ENCODE measurements around the gene TNK1. TPM values are rescaled to one million over a fixed set of nuclear protein-coding genes. Genes with fewer than 3 reads are reported as not detected.
"Not testable (repeated sequence)": the region's sequence is repeated elsewhere in the genome, so short reads cannot be mapped to it uniquely, and the experiment has no call there.

TNK1 gene
- 0.62 and 0.67 TPM in 2 replicates for total RNA-seq (2014; rRNA removed; shearing (Covaris generic))

DNA sequence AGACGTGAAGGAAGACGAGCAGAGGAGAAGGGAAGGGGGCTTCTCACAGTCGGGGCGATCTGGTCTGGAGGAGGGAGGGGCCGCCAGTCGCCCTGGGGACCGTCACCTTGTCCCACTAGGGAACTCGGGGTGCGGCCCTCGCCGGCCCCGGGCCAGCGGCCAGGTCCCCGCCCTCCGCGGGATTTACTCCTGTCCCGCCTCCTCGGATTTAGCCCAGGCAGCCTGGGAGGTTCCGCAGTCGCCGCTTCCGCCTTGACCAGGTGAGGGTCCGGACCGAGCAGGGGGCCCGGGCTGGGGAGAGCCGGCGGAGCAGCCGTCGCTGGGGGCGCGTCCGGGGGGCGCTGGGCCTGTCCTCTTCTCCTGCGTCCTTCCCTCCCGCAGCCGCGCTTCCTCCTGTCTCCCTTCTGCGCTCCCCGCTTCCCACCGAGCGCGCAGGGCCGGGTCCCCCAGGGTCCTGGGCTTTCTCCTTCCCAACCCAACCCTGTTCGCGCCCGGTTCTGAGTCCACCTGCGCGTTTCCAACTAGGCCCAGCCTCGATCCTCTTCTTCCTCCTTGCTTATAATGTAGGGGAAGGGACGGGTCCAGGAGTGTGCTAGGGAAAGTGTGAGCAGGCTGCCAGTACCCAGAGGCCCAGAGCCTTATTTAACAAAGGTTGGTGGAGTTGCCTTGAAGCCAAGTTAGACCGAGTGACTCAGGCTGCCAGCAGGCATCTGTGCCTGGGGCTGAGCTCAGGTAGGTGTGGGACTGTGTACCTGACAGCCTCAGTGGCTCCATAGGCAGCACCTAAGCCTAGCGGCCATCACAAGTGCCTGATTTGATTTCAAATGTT, at the start of gene TNK1:
Gene TNK1, plus strand, starts transcription at position 235 of the 829 bp plus-strand sequence. CDS start 1,838 bp downstream, outside the sequence.
- no peak for DNase-seq (ENCODE audit: low read depth)

DNA sequence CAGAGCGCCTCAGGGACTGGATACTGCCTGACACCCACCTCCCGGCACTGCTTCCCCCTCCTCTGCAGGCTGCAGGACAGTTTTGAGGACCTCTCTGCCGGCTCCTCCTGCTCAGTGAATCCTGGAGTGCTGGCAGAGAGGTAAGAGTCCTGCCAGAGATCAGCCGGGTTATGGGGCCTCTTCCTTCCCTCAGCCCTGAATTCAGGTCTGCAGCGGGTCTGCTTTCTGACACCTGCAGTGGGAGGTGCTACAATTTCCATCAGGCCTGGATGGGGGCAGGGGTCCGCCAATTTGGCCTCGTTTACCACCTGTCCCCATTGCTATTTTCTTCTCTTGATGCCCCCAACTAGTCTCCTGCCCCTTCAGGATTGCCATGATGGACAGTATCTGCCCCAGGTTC, 48.8 kb upstream of the TNK1 start:
- DNase-seq (ENCODE audit: low read depth) = no peak

DNA sequence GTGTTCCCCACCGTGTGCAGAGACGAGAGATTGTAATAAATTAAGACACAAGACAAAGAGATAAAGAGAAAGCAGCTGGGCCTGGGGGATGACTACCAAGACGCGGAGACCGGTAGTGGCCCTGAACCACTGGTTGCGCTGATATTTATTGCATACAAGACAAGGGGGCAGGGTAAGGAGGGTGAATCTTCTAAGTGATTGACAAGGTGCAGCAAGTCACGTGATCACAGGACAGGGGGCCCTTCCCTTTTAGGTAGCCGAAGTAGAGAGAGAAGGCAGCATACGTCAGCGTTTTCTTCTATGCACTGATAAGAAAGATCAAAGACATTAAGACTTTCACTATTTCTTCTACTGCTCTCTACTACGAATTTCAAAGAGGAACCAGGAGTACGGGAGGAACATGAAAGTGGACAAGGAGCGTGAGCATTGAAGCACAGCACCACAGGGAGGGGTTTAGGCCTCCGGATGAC, 48.3 kb upstream of the TNK1 start:
- not testable (repeated sequence) for DNase-seq (ENCODE audit: low read depth)

DNA sequence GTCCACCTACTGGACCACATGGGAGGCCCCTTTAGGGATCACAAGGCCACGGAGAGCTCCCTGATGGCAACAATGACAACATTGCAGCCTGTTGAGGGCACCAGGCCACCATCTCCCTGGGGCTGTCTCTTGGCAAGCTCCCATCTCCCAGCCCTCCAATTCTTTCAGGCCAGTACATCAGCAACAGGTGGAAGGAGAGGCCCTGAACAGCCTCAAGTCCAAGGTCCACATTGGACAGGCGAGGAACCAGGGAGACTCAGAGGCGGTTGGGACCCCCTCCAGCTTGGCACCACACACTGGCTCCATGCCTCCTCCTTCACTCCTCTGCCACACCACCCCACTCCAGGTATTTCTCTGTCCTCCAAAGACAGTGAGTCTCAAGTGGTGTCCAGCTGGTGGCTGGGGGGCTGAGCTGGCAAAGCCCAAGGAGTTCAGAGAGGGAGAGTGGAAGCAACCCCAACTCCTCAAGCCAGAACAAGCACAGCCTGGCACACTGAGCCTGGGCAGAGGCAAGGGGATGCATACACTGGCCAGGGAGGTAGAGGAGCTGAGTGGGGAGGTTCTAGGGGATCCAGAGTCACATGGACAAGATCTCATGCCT, 45.9 kb upstream of the TNK1 start:
- no peak for DNase-seq (ENCODE audit: low read depth)

DNA sequence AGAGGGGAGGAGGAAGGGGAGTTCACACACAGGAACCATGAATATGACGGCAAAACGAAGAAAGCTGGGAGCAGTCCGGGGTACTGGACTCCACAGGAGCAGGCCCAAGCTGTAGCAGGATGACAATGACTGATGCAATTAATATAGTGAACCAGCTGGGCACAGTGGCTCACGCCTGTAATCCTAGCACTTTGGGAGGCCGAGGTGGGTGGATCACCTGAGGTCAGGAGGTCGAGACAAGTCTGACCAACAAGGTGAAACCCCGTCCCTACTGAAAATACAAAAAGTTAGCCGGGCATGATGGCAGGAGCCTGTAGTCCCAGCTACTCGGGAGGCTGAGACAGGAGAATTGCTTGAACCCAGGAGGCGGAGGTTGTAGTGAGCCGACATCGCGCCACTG, 45.1 kb upstream of the TNK1 start:
- not testable (repeated sequence) for DNase-seq (ENCODE audit: low read depth)

DNA sequence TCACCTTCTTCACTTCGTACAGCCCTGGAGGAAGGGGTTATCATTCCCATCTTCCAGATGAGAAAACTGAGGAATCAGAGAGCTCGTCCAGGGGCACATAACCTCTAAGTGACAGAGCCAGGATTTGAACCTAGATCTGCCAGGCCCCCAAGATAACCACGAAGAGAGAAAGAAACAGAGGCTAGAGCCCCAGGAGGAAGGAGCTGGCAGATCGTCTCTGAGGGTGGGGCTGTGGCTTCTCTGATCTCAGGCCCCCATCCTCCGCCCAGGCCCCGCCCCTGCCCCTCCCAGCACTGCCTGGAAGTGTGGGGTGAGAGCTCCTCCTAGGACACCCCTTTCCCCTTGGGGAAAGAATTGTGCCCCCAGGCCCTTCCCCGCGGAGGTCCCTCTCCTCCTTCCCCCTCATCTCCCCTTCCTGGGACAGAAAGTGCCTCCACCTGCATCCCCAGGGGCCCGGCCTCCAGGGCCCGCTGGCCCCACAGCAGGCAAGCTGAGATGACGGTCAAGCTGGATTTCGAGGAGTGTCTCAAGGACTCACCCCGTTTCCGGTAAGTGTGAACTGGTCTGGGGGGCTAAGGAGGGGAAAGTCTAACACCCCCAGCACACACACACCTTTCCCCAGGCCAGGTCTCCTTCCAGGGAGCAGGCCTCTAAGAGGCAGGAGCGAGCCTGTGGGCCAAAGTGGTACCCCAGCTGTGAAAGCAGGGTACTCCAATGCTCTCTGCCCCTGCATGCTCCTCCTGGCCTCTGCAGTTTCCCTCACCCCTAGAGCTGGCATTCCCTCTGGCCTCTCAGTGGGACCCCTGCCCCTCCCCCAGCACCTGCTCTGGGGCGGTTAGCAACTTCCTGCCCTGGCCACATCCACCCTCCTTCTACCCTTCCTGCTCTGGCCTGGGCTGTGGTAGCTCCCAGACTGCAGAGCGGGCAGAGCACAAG, 44.4 kb upstream of the TNK1 start, which contains the start of gene ACAP1:
Gene ACAP1, plus strand, starts transcription at position 290 of the 936 bp plus-strand sequence. Its CDS starts 206 bp downstream, at position 496.
- DNase-seq (ENCODE audit: low read depth) = no peak

DNA sequence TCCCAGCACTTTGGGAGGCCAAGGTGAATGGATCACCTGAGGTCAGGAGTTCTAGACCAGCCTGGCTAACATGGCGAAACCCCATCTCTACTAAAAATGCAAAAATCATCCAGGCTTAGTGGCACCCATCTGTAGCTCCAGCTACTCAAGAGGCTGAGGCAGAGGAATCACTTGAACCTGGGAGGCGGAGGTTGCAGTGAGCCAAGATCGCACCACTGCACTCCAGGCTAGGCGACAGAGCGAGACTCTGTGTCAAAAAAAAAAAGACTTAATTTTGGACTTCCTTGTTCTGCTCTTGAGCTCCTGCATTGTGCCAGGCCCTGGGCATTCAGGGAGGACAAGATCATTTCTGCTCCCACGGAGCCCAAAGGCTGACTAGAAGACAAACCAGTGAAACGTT, 43.3 kb upstream of the TNK1 start:
- not testable (repeated sequence) for DNase-seq (ENCODE audit: low read depth)

DNA sequence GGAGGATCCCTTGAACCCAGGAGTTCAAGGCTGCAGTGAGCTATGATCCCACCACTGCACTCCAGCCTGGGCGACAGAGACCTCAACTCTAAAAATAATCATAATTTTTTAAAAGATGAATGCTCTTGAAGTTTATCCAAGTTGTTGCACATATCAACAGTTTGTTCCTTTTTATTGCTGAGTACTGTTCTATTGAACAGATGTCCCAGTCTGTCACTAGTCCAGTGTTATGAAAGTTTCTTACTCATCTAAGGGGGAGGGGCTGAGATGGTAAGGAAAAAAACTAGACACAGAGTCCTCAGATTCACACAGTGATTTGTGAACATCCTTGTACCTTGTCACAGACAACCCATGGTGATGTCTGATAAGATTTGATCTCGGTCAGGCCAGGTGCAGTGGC, 40.7 kb upstream of the TNK1 start:
- DNase-seq (ENCODE audit: low read depth) = peak; percentile 34

DNA sequence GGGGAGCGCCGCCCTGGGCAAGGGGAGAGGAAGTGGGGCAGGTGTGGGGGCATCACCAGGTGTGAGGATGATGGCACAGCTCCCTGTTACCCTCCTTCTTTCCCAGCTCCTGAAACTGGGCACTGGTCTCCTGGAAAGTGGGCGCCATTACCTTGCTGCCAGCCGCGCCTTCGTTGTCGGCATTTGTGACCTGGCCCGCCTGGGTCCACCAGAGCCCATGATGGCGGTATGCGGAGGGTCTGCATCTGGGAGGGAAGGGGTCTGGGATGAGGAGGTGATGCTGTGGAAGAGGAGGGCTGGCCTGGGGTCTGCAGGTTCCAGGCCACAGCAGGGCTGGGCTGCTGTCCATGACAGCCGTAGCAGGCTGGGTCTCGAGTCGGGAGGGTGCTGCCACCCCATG, 39.0 kb upstream of the TNK1 start:
- DNase-seq (ENCODE audit: low read depth) = no peak

DNA sequence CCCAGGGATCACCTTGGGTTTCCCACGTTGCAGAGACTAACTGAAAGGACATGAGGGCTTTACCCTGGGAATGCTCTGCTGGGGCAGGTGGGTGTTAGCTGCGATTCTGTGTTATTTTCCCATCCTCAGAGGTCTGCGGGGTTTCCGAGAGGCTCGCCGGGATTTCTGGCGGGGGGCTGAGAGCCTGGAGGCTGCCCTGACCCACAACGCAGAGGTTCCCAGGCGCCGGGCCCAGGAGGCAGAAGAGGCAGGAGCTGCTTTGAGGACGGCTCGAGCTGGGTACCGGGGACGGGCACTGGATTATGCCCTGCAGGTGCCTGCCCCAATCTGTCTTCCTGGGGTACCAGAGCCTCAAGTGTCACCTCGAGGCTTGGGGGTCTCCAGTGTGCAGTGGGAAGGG, 37.6 kb upstream of the TNK1 start:
- no peak for DNase-seq (ENCODE audit: low read depth)

DNA sequence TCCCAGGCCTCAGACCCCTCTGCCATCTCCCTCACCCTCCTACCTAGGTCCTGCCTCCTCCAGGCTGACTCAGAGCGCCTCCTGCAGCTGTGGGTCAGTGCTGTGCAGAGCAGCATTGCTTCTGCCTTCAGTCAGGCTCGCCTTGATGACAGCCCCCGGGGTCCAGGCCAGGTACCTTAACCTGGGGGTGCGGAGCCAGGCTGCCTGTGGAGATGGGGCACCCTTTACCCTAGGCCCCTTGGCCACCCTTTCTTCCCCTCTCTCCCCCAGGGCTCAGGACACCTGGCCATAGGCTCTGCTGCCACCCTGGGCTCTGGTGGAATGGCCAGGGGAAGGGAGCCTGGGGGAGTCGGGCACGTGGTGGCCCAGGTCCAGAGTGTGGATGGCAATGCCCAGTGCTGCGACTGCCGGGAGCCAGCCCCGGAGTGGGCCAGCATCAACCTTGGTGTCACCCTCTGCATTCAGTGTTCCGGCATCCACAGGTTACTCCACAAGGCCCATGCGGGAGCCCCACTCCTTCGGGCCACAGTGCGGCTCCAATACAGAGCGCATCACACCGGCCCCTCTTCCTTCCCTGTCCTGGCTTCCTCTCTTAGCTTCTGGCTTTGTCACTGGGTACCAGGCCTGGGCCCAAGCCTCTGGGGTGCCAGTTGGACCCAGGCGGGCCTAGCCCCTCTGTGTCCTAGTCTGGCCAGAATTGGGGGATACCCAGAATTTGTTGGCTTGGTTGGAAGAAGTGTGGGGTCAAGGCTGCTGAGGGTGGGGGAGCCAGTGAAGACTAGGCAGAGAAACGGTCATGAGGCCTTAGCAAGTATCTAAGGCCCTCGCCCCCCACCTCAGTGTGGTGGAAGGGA, 33.9 kb upstream of the TNK1 start:
- DNase-seq (ENCODE audit: low read depth) = no peak

DNA sequence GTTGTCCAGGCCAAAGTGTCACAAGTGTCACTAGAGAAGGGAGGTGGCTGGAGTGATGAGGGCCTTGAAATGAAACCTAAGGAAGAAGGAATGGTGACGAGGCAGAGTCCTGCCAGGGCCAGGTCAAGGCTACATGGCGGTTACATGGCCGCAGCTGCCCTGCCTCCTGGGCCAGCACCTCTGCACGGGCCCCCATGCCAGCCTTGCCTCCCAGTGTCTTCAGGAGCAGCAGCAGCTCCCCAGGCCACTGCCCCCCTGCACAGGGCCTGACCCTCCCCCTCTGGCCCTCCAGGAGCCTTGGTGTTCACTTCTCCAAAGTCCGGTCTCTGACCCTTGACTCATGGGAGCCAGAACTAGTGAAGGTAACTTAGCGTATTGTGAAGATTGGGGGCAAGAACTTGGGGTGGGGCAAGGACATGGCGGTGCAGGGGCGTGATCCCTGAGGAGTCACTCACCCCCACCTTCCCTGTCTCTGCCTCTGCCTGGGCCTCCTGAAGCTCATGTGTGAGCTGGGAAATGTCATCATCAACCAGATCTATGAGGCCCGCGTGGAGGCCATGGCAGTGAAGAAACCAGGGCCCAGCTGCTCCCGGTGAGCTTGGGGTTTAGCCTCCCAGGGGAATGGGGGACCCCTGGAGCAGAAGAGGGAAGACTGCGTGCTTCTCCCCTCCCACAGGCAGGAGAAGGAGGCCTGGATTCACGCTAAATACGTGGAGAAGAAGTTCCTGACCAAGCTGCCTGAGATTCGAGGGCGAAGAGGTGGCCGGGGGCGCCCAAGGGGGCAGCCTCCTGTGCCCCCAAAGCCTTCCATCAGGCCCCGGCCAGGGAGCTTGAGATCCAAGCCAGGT, 33.0 kb upstream of the TNK1 start:
- no peak for DNase-seq (ENCODE audit: low read depth)

DNA sequence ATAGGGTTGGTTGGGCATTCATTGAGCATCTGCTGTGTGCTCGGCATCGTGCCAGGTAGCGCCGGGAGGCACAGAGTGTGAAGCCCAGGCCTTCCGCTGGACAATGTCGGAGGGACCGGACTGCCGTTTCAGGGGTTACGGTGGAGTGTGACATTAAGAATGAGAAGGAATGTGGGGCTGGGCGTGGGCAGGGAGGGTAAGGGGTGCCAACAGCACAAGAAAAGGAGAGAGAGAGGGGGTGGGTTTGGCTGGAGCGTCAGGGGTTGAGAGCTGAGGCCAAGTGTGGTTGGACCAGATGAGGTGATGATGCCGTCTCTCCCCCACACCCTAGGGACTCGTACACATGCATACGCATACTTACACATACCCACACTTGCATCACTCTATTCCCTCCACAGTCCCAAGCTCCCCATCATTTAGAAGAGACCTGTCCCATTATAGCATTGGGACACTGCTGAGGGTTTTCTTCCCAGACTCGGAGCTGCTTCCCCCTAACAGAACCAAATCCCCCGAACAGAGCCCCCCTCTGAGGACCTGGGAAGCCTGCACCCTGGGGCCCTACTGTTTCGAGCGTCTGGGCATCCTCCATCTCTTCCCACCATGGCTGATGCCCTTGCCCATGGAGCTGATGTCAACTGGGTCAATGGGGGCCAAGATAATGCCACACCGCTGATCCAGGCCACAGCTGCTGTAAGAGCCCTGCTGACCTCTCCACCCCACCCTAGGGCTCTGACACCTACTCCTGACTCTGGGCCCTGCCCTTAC, 32.2 kb upstream of the TNK1 start:
- DNase-seq (ENCODE audit: low read depth) = no peak

DNA sequence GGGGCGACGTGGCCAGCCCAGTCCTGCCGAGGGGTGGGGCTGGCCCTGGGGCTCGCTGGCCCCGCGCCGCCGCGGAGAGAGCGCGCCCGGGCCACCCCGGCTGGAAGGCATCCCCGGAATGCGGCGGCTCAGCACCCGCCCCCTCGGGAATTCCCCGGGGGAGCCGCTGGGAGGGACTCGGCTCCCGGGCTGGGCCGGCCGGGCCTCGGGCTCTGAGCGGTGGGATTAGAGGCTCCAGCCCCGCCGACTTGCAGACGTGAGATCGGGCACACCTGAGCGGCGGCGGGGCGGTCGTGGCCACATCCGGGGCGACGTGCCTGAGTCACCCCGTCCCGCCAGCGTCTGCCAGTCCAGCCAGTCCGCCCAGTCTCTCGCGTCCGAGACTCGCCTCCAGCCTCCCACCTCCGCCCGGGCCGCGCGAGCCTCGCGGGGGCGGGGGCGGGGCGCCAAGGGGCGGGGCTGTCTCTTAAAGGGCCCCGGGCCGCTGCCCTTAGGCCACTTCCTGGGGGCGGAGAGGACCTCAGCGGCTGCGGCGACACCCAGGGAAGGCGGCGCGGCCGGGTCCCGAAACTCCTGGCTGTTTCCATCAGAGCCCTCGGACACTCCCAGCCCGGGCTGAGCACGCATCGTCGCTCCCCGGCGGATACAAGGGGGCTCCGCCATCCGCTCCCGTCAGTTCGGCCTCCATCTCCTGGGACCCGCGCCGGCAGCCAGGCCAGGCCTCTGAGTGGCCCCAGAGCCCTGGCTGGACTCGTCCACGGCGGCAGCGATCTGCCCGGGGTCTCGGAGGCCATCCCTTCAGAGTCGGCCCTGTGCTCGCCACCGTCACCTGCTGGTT, 29.0 kb upstream of the TNK1 start, which contains the start of gene KCTD11:
Gene KCTD11, plus strand, starts transcription at position 498 of the 838 bp plus-strand sequence.
- peak; percentile 91 for DNase-seq (ENCODE audit: low read depth)

DNA sequence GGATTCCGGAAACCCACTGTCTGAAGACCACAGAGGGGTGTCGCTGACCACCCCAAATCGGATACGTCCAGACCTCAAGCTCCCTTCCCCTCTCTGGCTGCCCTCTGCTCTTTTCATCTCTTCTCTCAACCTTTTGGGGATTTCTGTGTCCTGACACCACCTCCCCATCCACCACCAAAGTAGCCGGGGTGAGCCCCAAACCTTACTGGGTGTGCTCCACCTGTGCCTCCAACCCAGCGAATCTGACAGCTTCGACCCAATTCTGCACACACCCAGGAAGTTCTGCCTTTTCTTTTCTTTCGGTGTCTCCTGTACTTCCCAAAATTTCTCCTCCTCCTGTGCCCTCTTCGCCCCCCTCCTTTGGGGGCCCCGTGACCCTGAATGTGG, 28.4 kb upstream of the TNK1 start:
- no peak for DNase-seq (ENCODE audit: low read depth)

DNA sequence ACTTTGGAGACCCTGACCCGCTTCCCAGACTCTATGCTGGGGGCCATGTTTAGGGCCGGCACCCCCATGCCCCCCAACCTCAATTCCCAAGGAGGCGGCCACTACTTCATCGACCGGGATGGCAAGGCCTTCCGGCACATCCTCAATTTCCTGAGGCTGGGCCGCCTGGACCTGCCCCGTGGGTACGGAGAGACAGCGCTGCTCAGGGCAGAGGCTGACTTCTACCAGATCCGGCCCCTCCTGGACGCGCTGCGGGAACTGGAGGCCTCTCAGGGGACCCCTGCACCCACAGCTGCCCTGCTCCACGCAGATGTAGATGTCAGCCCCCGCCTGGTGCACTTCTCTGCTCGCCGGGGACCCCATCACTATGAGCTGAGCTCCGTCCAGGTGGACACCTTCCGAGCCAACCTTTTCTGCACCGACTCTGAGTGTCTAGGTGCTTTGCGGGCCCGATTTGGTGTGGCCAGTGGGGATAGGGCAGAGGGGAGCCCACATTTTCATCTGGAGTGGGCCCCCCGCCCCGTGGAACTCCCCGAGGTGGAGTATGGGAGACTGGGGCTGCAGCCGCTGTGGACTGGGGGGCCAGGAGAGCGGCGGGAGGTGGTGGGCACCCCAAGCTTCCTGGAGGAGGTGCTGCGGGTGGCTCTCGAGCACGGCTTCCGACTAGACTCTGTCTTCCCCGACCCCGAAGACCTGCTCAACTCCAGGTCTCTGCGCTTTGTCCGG, 27.8 kb upstream of the TNK1 start:
- DNase-seq (ENCODE audit: low read depth) = no peak

DNA sequence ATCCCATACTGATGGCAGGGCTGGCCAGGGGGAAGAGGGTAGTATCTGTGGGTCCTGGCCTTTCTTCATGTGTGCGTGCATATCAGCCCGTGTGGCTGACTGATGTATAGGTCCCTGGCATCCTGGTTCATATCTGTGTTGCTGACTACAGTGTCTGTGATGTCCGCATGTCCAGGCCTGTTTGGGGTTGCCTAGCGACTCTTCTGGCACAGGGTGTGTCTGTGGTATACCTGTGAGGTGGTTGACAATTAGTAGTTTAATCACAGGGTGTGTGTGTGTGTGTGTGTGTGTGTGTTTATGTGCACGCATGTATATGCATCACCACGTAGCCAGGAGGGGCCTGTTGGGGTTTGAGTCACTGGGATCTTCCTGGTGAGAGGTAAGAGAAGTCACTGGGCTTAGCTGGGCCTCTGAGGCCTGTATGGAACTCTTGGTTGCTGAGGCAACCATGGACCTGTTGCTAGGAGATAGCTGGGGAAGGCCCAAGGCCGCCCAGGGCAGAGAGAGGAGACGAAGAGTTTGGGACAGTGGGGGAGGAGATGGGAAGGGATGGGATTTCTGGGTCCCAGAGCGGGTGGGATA, 26.5 kb upstream of the TNK1 start:
- peak; percentile 61 for DNase-seq (ENCODE audit: low read depth)
